WTC11 (cell line): ENCODE measurements around the gene TREML2. TPM values are rescaled to one million over a fixed set of nuclear protein-coding genes. Genes with fewer than 3 reads are reported as not detected.

ENCODE experiments used
- ATAC-seq: fragments of 200-7000 bp; cut with Tn5 transposase; 2 replicates; pipeline ENCODE4 v1.10.0; 2021; ENCODE audit warnings: mild to moderate bottlenecking, moderate library complexity
- CTCF ChIA-PET: fragments of 300-600 bp; sonication (Branson Sonifier 250); formaldehyde crosslinking; loops from one replicate; lab custom pipeline; 2021; ENCODE audit warnings: antibody characterized with exemption; lab: Charles Lee
- POLR2A ChIA-PET: fragments of 350-600 bp; sonication (Branson Sonifier 250); formaldehyde crosslinking; loops from one replicate; lab custom pipeline; 2021; ENCODE audit warnings: antibody characterized with exemption; lab: Charles Lee
- DNase-seq: peaks from one replicate; pipeline ENCODE4 v3.0.0; 2021; ENCODE audit warnings: low spot score
- H3K27ac Mint-ChIP-seq: 2 replicates; pipeline ENCODE4 v1.8.0; 2021; ENCODE audit warnings: mixed read lengths
- H3K27me3 Mint-ChIP-seq: 2 replicates; pipeline ENCODE4 v1.8.0; 2021; ENCODE audit warnings: low read depth, mild to moderate bottlenecking, moderate library complexity, mixed read lengths
- H3K36me3 Mint-ChIP-seq: 2 replicates; pipeline ENCODE4 v1.8.0; 2021; ENCODE audit warnings: mixed read lengths
- H3K4me1 Mint-ChIP-seq: 2 replicates; pipeline ENCODE4 v1.8.0; 2022; ENCODE audit warnings: mixed read lengths
- H3K4me3 Mint-ChIP-seq: 2 replicates; pipeline ENCODE4 v1.8.0; 2021; ENCODE audit warnings: mild to moderate bottlenecking, moderate library complexity, mixed read lengths
- H3K9me3 Mint-ChIP-seq: 2 replicates; pipeline ENCODE4 v1.8.0; 2021; ENCODE audit warnings: mixed read lengths
- ATF2 ChIP-seq: sonication (generic); formaldehyde crosslinking; IDR thresholded peaks from 2 replicates; pipeline ENCODE4 v1.8.1; 2022; ENCODE audit warnings: low read depth, missing genetic modification reagents, borderline replicate concordance
- ATF3 ChIP-seq: sonication (generic); formaldehyde crosslinking; conservative IDR thresholded peaks from 2 replicates; pipeline ENCODE4 v1.8.1; 2022; ENCODE audit warnings: mild to moderate bottlenecking, missing genetic modification reagents
- CBFB ChIP-seq: sonication (generic); formaldehyde crosslinking; IDR thresholded peaks from 2 replicates; pipeline ENCODE4 v1.8.1; 2022; ENCODE audit warnings: mild to moderate bottlenecking, low read depth, missing genetic modification reagents
- CREM ChIP-seq: sonication (generic); formaldehyde crosslinking; IDR thresholded peaks from 2 replicates; pipeline ENCODE4 v1.8.1; 2022; ENCODE audit warnings: mild to moderate bottlenecking, missing genetic modification reagents, moderate library complexity
- E2F1 ChIP-seq: sonication (generic); formaldehyde crosslinking; IDR thresholded peaks from 2 replicates; pipeline ENCODE4 v1.8.0; 2022; ENCODE audit warnings: mild to moderate bottlenecking, missing genetic modification reagents
- ETV6 ChIP-seq: sonication (generic); formaldehyde crosslinking; IDR thresholded peaks from 2 replicates; pipeline ENCODE4 v1.8.1; 2022; ENCODE audit warnings: mild to moderate bottlenecking, missing genetic modification reagents
- HMGA2 ChIP-seq: fragments of 250-450 bp; sonication (Bioruptor Pico); IDR thresholded peaks from 2 replicates; pipeline ENCODE4 v1.4.0; 2021; ENCODE audit warnings: mild to moderate bottlenecking, moderate library complexity
- MLX ChIP-seq: sonication (generic); formaldehyde crosslinking; IDR thresholded peaks from 2 replicates; pipeline ENCODE4 v1.8.1; 2023; ENCODE audit warnings: mild to moderate bottlenecking, missing genetic modification reagents, moderate library complexity
- NFATC4 ChIP-seq: fragments of 250-450 bp; sonication (Bioruptor Pico); IDR thresholded peaks from 2 replicates; pipeline ENCODE4 v1.9.0; 2021; ENCODE audit warnings: mild to moderate bottlenecking
- NR1H2 ChIP-seq: sonication (generic); formaldehyde crosslinking; IDR thresholded peaks from 2 replicates; pipeline ENCODE4 v1.9.0; 2021; ENCODE audit warnings: mild to moderate bottlenecking, moderate library complexity, missing genetic modification reagents
- PREB ChIP-seq: sonication (generic); formaldehyde crosslinking; IDR thresholded peaks from 2 replicates; pipeline ENCODE4 v1.8.1; 2022; ENCODE audit warnings: mild to moderate bottlenecking, missing genetic modification reagents, moderate library complexity, borderline replicate concordance
- SOX15 ChIP-seq: fragments of 250-450 bp; sonication (Bioruptor Pico); IDR thresholded peaks from 2 replicates; pipeline ENCODE4 v1.9.0; 2021; ENCODE audit warnings: mild to moderate bottlenecking
- SP1 ChIP-seq: sonication (generic); formaldehyde crosslinking; conservative IDR thresholded peaks from 2 replicates; pipeline ENCODE4 v1.8.1; 2022; ENCODE audit warnings: missing genetic modification reagents
- TEAD4 ChIP-seq: sonication (generic); formaldehyde crosslinking; IDR thresholded peaks from 2 replicates; pipeline ENCODE4 v1.8.0; 2022; ENCODE audit warnings: mild to moderate bottlenecking, missing genetic modification reagents
- total RNA-seq: library from RNA; stranded (reverse); gene quantifications from 3 replicates; pipeline ENCODE4 v1.2.3, GENCODE V29; 2021
- TF ChIP-seq, protein P1 (sequence below): sonication (generic); formaldehyde crosslinking; IDR thresholded peaks from 2 replicates; pipeline ENCODE4 v1.8.0; 2022; ENCODE audit warnings: mild to moderate bottlenecking, missing genetic modification reagents
- TF ChIP-seq, protein P2 (sequence below): fragments of 250-450 bp; sonication (Bioruptor Pico); IDR thresholded peaks from 2 replicates; pipeline ENCODE4 v2.1.2; 2022; ENCODE audit warnings: mild to moderate bottlenecking, moderate library complexity
- TF ChIP-seq, protein P3 (sequence below): sonication (generic); formaldehyde crosslinking; IDR thresholded peaks from 2 replicates; pipeline ENCODE4 v1.8.1; 2023; ENCODE audit warnings: mild to moderate bottlenecking, missing genetic modification reagents, borderline replicate concordance
- TF ChIP-seq, protein P4 (sequence below): fragments of 250-450 bp; sonication (Bioruptor Pico); conservative IDR thresholded peaks from 2 replicates; pipeline ENCODE4 v1.9.0; 2021; ENCODE audit warnings: mild to moderate bottlenecking

The TREML2 gene
- total RNA-seq, 1 experiment from 2014 or later, result 0.15 TPM

DNA sequence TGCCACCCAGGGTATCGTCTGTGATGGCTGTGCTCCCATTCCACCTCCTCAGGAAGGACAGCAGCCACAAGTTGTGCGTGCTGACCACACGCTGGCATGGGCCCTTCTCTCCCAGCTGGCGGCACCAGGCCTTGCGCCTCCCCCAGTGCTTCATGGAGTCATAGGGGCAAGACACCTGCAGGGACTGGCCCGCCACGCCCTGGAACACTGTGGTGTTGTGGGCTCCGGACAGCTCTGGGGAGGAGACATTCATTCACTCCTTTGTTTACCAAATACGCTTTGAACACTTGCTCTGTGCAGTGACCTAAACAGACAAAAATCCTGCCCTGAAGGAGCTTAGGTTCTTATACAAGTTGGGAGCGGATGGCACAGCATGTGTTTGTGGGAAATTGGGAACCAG lies 39.6 kb downstream of the TREML2 start:
- POLR2A ChIA-PET, result no interaction called here
- no peak overlapping the region for H3K27ac Mint-ChIP-seq
- H3K4me3 Mint-ChIP-seq, result no peak overlapping the region
- no peaks in the 10 kb centered on the region for H3K9me3 Mint-ChIP-seq
- peaks cover 4% of the 10 kb centered on the region; the same call in 1 of the 2 replicates for H3K27me3 Mint-ChIP-seq
- no peaks in the 10 kb centered on the region for H3K36me3 Mint-ChIP-seq
- DNase-seq, result no peak
- CTCF ChIA-PET, result no interaction called here
- H3K4me1 Mint-ChIP-seq, result no peaks in the 10 kb centered on the region
- no peak for ATAC-seq
- TF ChIP-seq, protein P1, sequence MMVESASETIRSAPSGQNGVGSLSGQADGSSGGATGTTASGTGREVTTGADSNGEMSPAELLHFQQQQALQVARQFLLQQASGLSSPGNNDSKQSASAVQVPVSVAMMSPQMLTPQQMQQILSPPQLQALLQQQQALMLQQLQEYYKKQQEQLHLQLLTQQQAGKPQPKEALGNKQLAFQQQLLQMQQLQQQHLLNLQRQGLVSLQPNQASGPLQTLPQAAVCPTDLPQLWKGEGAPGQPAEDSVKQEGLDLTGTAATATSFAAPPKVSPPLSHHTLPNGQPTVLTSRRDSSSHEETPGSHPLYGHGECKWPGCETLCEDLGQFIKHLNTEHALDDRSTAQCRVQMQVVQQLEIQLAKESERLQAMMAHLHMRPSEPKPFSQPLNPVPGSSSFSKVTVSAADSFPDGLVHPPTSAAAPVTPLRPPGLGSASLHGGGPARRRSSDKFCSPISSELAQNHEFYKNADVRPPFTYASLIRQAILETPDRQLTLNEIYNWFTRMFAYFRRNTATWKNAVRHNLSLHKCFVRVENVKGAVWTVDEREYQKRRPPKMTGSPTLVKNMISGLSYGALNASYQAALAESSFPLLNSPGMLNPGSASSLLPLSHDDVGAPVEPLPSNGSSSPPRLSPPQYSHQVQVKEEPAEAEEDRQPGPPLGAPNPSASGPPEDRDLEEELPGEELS (CRISPR knock-in tag), result no peak
- TF ChIP-seq ETV6, result no peak
- TF ChIP-seq HMGA2 (CRISPR knock-in tag), result no peak
- no peak for TF ChIP-seq CREM (CRISPR knock-in tag)
- no peak for TF ChIP-seq SP1
- TF ChIP-seq E2F1, result no peak

DNA sequence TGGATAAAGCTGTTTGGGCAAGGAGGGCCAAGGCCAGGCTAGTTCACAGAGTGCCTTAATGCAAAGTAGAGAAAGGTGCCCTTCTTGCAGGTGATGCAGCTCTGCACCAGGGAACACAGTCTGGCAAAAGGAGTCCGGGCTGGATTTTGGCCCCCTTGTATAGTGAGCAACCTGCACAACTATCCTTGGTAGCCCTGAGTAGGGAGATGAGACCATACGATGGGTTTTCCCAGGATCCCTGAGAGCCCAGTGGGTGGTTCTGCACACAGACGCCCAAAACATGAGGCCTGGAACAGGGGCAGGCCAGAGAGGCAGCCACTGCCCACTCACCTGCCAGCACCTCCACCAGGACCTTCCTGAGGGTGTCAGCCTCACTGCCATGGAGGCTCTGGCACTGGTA lies 40.0 kb downstream of the TREML2 start:
- Mint-ChIP-seq H3K4me1 (no peaks in the 10 kb centered on the region), H3K27ac (no peak overlapping the region), H3K4me3 (no peak overlapping the region), H3K27me3 (peaks cover 4% of the 10 kb centered on the region; the same call in 1 of the 2 replicates), H3K36me3 (no peaks in the 10 kb centered on the region), H3K9me3 (no peaks in the 10 kb centered on the region)
- ATAC-seq (no peak), DNase-seq (no peak)
- ChIA-PET CTCF (no interaction called here), POLR2A (no interaction called here)
- TF ChIP-seq, protein P1 (CRISPR knock-in tag), result no peak
- TF ChIP-seq NFATC4 (CRISPR knock-in tag) (no peak), NR1H2 (CRISPR knock-in tag) (no peak), ATF3 (CRISPR knock-in tag) (no peak), SP1 (no peak), MLX (CRISPR knock-in tag) (no peak), PREB (CRISPR knock-in tag) (no peak), CBFB (no peak), TEAD4 (CRISPR knock-in tag) (no peak), SOX15 (CRISPR knock-in tag) (no peak), ATF2 (CRISPR knock-in tag) (no peak)
- TF ChIP-seq, protein P2, sequence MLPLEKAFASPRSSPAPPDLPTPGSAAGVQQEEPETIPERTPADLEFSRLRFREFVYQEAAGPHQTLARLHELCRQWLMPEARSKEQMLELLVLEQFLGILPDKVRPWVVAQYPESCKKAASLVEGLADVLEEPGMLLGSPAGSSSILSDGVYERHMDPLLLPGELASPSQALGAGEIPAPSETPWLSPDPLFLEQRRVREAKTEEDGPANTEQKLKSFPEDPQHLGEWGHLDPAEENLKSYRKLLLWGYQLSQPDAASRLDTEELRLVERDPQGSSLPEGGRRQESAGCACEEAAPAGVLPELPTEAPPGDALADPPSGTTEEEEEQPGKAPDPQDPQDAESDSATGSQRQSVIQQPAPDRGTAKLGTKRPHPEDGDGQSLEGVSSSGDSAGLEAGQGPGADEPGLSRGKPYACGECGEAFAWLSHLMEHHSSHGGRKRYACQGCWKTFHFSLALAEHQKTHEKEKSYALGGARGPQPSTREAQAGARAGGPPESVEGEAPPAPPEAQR (CRISPR knock-in tag), result no peak
- TF ChIP-seq, protein P3, sequence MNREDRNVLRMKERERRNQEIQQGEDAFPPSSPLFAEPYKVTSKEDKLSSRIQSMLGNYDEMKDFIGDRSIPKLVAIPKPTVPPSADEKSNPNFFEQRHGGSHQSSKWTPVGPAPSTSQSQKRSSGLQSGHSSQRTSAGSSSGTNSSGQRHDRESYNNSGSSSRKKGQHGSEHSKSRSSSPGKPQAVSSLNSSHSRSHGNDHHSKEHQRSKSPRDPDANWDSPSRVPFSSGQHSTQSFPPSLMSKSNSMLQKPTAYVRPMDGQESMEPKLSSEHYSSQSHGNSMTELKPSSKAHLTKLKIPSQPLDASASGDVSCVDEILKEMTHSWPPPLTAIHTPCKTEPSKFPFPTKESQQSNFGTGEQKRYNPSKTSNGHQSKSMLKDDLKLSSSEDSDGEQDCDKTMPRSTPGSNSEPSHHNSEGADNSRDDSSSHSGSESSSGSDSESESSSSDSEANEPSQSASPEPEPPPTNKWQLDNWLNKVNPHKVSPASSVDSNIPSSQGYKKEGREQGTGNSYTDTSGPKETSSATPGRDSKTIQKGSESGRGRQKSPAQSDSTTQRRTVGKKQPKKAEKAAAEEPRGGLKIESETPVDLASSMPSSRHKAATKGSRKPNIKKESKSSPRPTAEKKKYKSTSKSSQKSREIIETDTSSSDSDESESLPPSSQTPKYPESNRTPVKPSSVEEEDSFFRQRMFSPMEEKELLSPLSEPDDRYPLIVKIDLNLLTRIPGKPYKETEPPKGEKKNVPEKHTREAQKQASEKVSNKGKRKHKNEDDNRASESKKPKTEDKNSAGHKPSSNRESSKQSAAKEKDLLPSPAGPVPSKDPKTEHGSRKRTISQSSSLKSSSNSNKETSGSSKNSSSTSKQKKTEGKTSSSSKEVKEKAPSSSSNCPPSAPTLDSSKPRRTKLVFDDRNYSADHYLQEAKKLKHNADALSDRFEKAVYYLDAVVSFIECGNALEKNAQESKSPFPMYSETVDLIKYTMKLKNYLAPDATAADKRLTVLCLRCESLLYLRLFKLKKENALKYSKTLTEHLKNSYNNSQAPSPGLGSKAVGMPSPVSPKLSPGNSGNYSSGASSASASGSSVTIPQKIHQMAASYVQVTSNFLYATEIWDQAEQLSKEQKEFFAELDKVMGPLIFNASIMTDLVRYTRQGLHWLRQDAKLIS (CRISPR knock-in tag), result no peak
- TF ChIP-seq, protein P4, sequence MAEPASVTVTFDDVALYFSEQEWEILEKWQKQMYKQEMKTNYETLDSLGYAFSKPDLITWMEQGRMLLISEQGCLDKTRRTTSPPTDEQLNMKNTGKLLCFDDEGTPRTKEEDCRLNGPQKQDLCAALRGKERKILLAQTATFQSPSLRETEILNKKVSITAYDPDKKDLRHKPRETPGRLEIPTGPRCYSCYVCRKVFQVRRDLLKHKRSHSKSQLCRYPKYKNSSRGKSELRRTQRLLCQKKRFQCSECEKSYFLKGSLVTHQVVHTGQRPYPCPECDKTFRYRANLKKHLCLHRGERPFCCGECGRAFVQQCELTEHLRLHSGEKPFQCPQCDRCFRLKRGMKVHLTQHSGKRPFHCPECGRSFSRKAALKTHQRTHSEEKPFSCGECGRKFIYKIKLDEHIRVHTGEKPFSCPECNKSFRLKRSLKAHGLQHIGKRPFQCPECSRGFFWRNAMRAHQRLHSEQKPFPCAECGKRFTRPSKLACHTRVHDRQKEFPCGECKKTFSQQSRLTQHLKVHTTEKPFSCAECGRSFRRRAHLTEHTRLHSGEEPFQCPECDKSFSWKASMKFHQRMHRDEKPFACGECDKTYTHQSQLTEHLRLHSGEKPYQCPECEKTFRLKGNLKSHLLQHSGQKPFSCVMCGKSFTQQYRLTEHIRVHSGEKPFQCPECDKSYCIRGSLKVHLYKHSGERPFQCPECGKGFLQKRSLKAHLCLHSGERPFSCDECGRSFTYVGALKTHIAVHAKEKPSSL, result no peak
